PC-3 (cell line): Measurements from ENCODE around the gene GAD1.

Source experiments
- CTCF ChIP-seq: fragments of 300-600 bp; sonication (generic); conservative IDR thresholded peaks from 2 replicates; pipeline ENCODE4 v1.5.1; 2017; ENCODE audit warnings: antibody characterized with exemption, low read depth, mild to moderate bottlenecking, low read length
- EZH2phosphoT487 ChIP-seq: fragments of 300-600 bp; sonication (generic); IDR thresholded peaks from 2 replicates; pipeline ENCODE4 v1.6.1; 2018; ENCODE audit warnings: mild to moderate bottlenecking, antibody characterized with exemption, low read length, borderline replicate concordance

GRCh38 chr2:170881840-170882239 lies 65.2 kb downstream of the GAD1 start:
- TF ChIP-seq CTCF: no peak
- TF ChIP-seq EZH2phosphoT487: no peak
